OCI-M2 (cell line): Measurements from ENCODE around the gene NMU.
"Not testable (repeated sequence)": the region's sequence is repeated elsewhere in the genome, so short reads cannot be mapped to it uniquely, and the experiment has no call there.

ENCODE experiments used
- DNase-seq: peaks from one replicate; lab custom pipeline; 2025; ENCODE audit not compliant: unreplicated experiment; lab: John Stamatoyannopoulos, UW

The NMU gene

GRCh38 chr4:55635741-55636655 lies at the start of gene NMU:
Gene NMU, minus strand, starts transcription at chr4:55636298. Its CDS starts 106 bp downstream, at chr4:55636192.
- DNase-seq, result no peak

DNA sequence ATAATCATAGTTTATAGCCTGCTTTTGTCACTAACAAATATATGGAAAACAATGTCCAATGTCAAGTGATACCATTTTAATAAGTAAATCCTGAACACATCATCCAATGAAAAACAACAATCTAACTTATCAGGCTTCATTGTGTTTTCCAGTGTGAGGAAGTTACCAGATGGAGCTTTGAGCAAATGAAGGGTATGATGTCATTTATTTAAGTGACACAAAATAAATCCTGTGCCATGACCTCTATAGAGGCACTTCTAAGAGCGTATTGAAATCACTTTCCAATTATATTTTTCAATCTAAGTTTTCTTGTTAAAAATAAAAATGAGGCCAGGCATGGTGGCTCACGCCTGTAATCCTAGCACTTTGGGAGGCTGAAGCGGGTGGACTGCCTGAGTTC lies 48.2 kb upstream of the NMU start:
- no peak for DNase-seq

DNA sequence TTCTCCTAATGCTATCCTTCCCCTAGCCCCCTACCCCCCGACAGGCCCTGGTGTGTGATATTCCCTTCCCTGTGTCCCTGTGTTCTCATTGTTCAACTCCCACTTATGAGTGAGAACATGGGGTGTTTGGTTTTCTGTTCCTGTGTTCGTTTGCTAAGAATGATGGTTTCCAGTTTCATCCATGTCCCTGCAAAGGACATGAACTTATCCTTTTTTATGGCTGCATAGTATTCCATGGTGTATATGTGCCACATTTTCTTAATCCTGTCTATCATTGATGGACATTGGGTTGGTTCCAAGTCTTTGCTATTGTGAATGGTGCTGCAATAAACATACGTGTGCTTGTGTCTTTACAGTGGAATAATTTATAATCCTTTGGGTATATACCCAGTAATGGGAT lies 46.7 kb upstream of the NMU start:
- not testable (repeated sequence) for DNase-seq

GRCh38 chr4:55682295-55682694 lies 46.2 kb upstream of the NMU start:
- no peak for DNase-seq

GRCh38 chr4:55681430-55681829 lies 45.3 kb upstream of the NMU start:
- no peak for DNase-seq

DNA sequence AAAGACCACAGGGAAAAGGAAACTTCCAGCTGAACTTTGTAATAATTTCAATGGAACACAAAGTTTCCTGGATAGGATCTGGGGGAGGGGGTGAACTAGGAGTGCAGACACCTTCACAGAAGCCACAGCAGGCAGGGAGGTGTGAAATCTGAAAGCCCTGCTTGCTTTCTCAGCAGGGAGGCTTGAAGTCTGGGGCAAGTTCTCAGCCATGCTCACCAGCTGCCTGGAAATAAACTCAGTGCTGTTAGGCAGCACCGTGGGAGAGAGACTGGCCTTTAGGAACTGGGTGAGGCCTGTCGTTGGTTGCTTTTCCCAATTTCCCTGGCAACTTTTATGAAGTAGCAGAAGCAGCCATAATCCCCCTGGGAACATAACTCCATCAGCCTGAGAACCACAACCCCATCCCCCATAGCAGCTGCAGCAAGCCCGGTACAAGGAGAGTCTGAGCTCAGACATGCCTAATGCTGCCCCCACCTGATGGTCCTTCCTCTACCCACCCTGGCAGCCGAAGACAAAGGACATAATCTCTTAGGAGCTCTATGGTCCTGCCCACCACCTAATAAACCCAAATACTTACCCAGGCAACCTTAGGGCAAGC lies 39.2 kb upstream of the NMU start:
- DNase-seq, result no peak

DNA sequence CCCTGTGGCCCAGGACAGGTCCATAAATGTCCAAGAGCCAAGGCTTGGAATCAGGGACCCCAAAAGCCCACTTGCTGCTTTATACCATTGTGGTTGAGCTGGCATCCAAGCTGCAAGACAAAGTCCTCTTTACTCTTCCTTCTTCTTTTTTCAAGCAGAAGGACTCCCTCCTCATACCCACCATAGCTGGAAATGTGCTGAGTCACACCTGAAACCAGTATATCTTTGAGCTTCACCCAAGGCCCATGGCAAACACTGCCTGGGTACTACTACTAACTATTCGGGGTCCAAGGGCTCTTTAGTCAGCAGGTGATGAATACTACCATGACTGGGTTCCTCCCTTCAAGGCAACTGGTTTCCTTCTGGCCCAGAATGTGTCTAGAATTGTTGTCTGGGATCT lies 37.3 kb upstream of the NMU start:
- DNase-seq, result no peak

GRCh38 chr4:55671667-55672066 lies 35.6 kb upstream of the NMU start:
- DNase-seq, result no peak

- DNase-seq, result no peak
These were observed 34.6 kb upstream of the NMU start for GRCh38 chr4:55670695-55671094.

DNA sequence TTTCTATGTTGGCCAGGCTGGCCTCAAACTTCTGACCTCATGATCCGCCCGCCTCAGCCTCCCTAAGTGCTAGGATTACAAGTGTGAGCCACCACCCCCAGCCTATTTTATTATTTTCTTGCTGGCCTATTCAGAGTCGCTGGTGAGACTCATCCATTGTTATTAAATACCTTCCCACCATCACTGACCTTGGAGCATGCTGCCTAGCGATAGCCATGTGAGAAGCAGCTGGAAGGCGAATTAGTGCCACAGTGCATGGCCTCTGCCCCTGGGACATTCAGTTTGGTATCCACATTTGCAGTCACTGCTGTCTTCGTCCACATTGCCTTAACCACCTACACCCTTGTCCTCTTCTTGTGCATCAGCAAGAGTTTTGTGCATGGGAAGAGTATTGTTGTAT lies 32.4 kb upstream of the NMU start:
- no peak for DNase-seq

- DNase-seq, result no peak
These were observed 30.4 kb upstream of the NMU start for GRCh38 chr4:55666535-55666934.

DNA sequence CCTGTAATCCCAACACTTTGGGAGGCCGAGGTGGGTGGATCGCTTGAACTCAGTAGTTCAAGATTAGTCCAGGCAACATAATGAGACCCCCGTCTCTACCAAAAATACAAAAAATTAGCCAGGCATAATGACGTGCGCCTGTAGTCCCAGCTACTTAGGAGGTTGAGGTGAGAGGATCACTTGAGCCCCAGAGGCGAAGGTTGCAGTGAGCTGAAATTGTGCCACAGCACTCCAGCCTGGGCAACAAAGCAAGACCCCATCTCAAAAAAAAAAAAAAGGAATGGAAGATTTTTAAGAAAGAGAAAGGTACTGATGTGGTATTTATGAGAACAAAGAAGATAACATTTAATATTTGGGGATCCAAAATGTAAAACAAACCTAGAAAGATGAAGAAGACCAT lies 27.0 kb upstream of the NMU start:
- DNase-seq, result no peak

GRCh38 chr4:55661398-55662056 lies 25.4 kb upstream of the NMU start:
- no peak for DNase-seq

DNA sequence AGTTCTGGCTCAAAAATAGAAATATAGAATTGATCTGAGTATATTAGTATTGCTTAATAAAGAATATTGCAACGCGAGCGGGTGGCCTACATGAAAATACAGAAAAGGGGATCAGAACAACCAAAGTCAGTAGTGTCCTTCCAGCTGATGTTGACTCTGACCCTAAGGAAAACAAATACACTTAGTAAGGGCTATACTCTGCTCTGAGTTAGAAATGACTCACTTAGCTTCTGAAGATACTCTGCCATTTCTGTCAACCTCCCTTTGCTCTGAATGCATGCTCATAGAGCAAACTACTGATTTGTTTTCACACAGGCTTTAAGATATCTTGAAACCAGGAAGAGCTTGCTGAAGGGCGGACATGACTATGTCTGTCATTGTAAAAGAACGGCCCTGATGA lies 22.6 kb upstream of the NMU start:
- DNase-seq, result no peak

- no peak for DNase-seq
These were observed 18.0 kb upstream of the NMU start for GRCh38 chr4:55654131-55654530.

DNA sequence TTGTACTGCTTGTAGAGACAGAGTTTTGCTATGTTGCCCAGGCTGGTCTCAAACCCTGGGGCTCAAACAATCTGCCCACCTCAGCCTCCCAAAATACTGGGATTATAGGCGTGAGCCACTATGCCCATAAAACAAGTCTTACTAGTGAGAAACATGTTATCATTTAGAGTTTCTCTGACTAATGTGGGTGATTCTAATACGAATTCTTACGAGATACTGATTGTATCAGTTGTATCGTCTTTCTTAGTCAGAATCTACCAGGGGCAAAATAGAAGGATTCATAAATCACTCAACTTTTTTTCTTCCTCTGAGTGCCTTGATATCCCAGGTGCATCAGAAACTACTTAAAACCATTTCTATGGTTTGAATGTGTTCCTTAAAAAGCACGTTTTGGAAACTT lies 14.4 kb upstream of the NMU start:
- no peak for DNase-seq

DNA sequence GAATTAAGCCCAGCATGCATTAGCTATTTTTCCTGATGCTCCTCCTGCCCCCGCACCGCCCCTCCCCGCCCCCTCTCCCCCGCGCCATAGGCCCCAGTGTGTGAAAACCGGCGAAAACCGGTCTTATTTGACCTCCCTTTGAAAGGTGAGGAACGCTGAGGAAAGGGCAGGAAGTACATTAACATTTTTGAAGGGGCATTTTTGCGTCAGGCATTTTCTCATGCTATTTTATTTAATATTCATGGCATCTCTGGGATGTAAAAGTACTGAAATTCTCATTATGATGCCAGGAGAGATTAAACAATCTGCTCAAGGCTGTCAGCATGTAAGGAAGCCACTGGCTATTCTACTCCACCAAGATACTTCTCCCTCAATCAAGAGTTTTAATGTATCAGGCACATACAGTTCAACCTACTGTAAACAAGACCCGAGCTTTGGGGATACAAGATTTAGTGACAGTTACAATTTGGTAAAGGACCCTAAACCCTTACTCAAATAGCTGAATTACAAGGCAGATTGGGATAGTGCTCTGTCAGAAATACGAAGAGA lies 1.2 kb upstream of the NMU start:
- no peak for DNase-seq

DNA sequence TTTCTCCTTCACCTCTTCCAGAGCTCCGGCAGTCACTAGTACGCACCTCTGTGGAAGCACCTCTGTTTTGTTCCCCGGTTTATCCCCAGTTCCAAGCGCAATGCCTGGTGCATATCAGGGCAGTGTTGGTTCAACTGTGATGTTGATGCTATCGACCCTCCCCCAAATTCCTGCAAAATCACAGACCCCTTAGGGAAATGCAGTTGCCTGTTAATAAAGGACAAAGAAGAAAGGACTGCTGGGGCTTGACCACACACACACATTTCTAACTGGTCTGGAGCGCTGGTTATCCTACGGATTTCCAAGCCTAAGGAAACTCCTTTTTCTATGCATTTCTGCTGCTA lies 530 bp upstream of the NMU start:
- DNase-seq, result no peak

- no peak for DNase-seq
These were observed 816 bp downstream of the NMU start for GRCh38 chr4:55635282-55635681.

DNA sequence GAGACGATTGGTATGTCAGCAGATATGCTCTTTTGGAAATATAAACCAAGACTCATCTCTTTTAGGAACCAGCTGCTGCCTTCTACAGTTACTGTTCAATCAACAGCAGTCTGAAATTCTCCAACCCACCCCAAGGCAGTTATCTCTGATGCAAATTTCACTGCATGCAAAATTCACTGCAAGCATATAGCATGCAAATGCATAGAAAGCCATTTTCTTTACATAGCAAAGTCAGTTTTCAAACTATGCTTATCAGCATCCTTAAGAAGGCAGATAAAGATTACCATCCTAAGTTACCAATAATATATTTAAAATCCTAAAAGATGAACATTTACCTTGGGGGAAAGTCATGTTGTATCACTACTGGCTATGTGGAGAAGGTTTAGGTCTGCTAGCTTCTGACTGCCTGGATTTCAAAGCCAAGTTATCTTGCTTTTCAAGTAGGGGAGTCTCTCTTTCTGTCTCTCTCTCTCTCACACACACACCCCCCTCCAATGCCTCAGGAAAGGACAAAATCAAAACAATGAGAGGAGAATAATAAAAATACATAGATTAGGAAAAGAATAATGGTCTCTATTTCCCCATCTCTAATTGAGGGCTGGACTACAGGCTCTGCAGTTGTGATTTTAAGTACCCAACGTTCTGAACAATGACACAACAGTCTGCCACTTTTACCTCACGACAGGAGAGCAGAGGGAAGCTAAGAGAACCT lies 1.5 kb downstream of the NMU start:
- DNase-seq, result no peak

DNA sequence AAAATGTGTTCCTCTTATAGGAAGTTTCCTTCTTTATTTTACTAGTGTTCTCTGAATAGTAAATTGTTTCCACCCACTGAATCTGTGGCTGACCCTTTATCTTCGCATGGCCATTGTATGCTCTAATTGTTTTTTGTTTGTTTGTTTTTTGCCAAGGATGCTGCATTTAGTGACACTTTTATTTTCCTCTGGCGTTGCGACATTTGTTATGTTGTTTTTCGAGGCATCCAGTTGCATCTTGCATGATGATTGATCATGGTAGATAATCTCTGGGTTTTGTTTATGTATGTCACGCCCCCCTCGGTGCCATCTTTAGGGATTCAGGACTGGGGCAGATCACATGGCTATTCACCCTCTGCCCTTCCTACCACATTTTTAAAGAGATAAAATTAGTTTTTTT lies 2.2 kb downstream of the NMU start:
- no peak for DNase-seq
